PC-3 (cell line): ENCODE results near the gene PROSER3. TPM values are rescaled to one million over a fixed set of nuclear protein-coding genes. Genes with fewer than 3 reads are reported as not detected.
A peak's percentile ranks its signal among the peaks of the same experiment; 100 is the strongest.

ENCODE experiments used
- ATAC-seq: fragments of 200-7000 bp; cut with Tn5 transposase; 2 replicates; pipeline ENCODE4 v1.9.1; 2020; ENCODE audit warnings: mild to moderate bottlenecking, moderate library complexity
- Bru-seq: library from RNA; stranded (reverse); fragments of 400-500 nt; gene quantifications from one replicate; lab custom pipeline; 2021; lab: Mats Ljungman, UMichigan
- BruChase-seq, 2 experiments: library from RNA; stranded (reverse); fragments of 400-500 nt; gene quantifications; one replicate each; lab custom pipeline; 2021; lab: Mats Ljungman, UMichigan
- BruUV-seq: library from RNA; stranded (reverse); fragments of 400-500 nt; replicated peaks from 2 replicates; lab custom pipeline; 2021; lab: Mats Ljungman, UMichigan
- CTCF ChIA-PET: fragments of 300-600 bp; sonication (Branson Sonifier 250); formaldehyde crosslinking; loops from one replicate; lab custom pipeline; 2022; ENCODE audit warnings: antibody characterized with exemption; lab: Charles Lee
- POLR2A ChIA-PET: fragments of 300-600 bp; sonication (Branson Sonifier 250); formaldehyde crosslinking; loops from one replicate; lab custom pipeline; 2022; ENCODE audit warnings: antibody characterized with exemption; ENCODE audit not compliant: unreplicated experiment; lab: Charles Lee
- DNase-seq: peaks from one replicate; pipeline ENCODE4 v3.0.0-alpha.2; 2015
- H2AFZ ChIP-seq: fragments of 300-600 bp; sonication (generic); 2 replicates; pipeline ENCODE4 v1.6.0; 2016; ENCODE audit warnings: antibody characterized with exemption, low read length
- H3F3A ChIP-seq: fragments of 300-600 bp; sonication (generic); one replicate; pipeline ENCODE4 v1.6.0; 2017; ENCODE audit warnings: antibody characterized with exemption, low read length, control low read depth, mild to moderate bottlenecking; ENCODE audit not compliant: unreplicated experiment
- H3K27ac ChIP-seq: fragments of 300-600 bp; sonication (generic); 2 replicates; pipeline ENCODE4 v1.5.1; 2016; ENCODE audit warnings: mild to moderate bottlenecking, low read length
- H3K27me3 ChIP-seq: fragments of 300-600 bp; sonication (generic); 2 replicates; pipeline ENCODE4 v1.6.1; 2016; ENCODE audit warnings: low read length, mixed read lengths
- H3K36me3 ChIP-seq: fragments of 300-600 bp; sonication (generic); 2 replicates; pipeline ENCODE4 v1.6.1; 2016; ENCODE audit warnings: low read depth, mixed run types, low read length, mixed read lengths
- H3K4me1 ChIP-seq: fragments of 300-600 bp; sonication (generic); 2 replicates; pipeline ENCODE4 v1.5.1; 2016; ENCODE audit warnings: low read length; ENCODE audit not compliant: insufficient read depth
- H3K4me2 ChIP-seq: fragments of 300-600 bp; sonication (generic); 2 replicates; pipeline ENCODE4 v1.6.0; 2016; ENCODE audit warnings: low read length
- H3K4me3 ChIP-seq: fragments of 300-600 bp; sonication (generic); 2 replicates; pipeline ENCODE4 v1.5.1; 2016; ENCODE audit warnings: mild to moderate bottlenecking, low read length, mixed read lengths
- H3K79me2 ChIP-seq: fragments of 300-600 bp; sonication (generic); 2 replicates; pipeline ENCODE4 v1.6.1; 2017; ENCODE audit warnings: low read length, mixed read lengths
- H3K9ac ChIP-seq: fragments of 300-600 bp; sonication (generic); 2 replicates; pipeline ENCODE4 v1.6.0; 2016; ENCODE audit warnings: mild to moderate bottlenecking, low read length
- H3K9me2 ChIP-seq: fragments of 300-600 bp; sonication (generic); replicated peaks from 2 replicates; pipeline ENCODE4 v1.6.1; 2016; ENCODE audit warnings: mixed run types, low read length, mixed read lengths
- H3K9me3 ChIP-seq: fragments of 300-600 bp; sonication (generic); 2 replicates; pipeline ENCODE4 v1.6.1; 2016; ENCODE audit warnings: low read length, mixed read lengths
- H4K20me1 ChIP-seq: fragments of 300-600 bp; sonication (generic); 2 replicates; pipeline ENCODE4 v1.6.1; 2016; ENCODE audit warnings: low read length, mixed read lengths
- EZH2 ChIP-seq: fragments of 300-600 bp; sonication (generic); IDR thresholded peaks from one replicate; pipeline ENCODE4 v1.6.1; 2017; ENCODE audit warnings: antibody characterized with exemption, mild to moderate bottlenecking, low read length; ENCODE audit not compliant: unreplicated experiment
- EZH2phosphoT487 ChIP-seq: fragments of 300-600 bp; sonication (generic); IDR thresholded peaks from 2 replicates; pipeline ENCODE4 v1.6.1; 2018; ENCODE audit warnings: mild to moderate bottlenecking, antibody characterized with exemption, low read length, borderline replicate concordance
- intact Hi-C: fragments of 100-400 bp; cut with micrococcal nuclease; formaldehyde crosslinking; loops from 2 replicates; pipeline ENCODE4 v1.9.0; 2023
- long read RNA-seq: library from polyadenylated mRNA; unstranded; transcript quantifications from one replicate; pipeline ENCODE4 v2.0.0, GENCODE V29; 2021; ENCODE audit not compliant: unreplicated experiment
- total RNA-seq: library from RNA; depleted of rRNA; stranded (reverse); fragments of >200 nt; gene quantifications from 2 replicates; pipeline ENCODE4 v1.2.3, GENCODE V29; 2014; rRNA removed
- TF ChIP-seq, protein P1 (sequence below): fragments of 300-600 bp; sonication (generic); conservative IDR thresholded peaks from 2 replicates; pipeline ENCODE4 v1.5.1; 2017; ENCODE audit warnings: antibody characterized with exemption, low read depth, mild to moderate bottlenecking, low read length

PROSER3 gene
- 5.5 and 6.1 TPM in 2 replicates for total RNA-seq
- Bru-seq, nascent RNA = percentile 66 among the genes with signal in this experiment
- percentile 75 among the genes with signal in this experiment for BruChase-seq, experiment 1, labeled RNA remaining after a 6-hour chase
- percentile 63 among the genes with signal in this experiment for BruChase-seq, experiment 2, labeled RNA remaining after a 2-hour chase
- long read RNA-seq, partial matches to known transcripts = 1 of 7 reads
- long read RNA-seq, other reads (novel, unspliced or antisense) = 4 of 7 reads

DNA sequence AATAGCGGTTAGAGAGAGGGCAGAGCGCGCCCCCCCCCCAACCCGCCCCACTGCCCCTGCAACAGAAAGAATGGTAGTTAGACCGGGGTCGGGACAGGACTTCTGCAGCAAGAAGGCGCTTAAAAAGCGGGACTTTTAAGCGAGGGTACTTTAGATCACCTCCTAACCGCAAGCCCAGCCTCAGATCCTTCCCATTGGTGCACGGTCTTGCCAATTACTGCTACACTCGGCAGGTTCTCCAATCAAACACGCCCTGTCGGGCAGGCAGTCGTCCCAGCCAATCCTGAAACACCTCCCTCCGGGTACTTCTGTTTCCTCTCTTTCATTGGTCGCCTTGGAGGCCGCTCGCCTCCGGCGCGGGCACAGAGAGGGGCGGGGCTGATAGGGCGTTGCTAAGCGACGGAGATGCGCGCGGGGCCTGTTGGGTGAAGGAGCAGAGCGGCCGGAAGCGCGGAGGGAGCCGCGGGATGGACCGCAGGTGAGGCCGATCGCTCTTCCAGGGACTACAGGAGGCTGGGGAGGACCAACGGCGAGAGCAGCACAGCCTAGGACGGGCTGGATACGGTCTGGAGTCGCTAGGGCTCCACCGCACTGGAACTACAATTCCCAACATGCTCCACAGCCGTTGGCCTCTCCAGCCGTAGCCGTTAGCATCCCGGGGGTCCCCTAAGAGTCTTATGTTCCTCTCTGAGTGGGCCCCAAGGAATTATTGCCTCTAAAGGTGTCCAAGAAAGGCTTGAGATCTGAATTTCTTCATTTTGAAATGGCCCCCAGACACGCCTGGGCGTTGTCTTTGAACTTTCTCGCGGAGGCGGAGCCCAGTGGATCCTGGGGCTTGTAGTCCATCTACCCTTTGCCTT is at the start of gene PROSER3:
Gene PROSER3 (plus strand): TSS at position 428 of the 860 bp plus-strand sequence. CDS start 40 bp downstream, at position 468.
- Histone ChIP-seq H3K4me3 (peak within 1 kb of the TSS; percentile 77), H3K4me1 (peaks cover 7% of the 10 kb centered on the region), H3K9me3 (no peaks in the 10 kb centered on the region), H3K9me2 (no peaks in the 10 kb centered on the region), H3K79me2 (peaks cover 15% of the 10 kb centered on the region), H4K20me1 (no peaks in the 10 kb centered on the region), H2AFZ (peak within 1 kb of the TSS; percentile 80), H3F3A (peaks cover 3% of the 10 kb centered on the region), H3K4me2 (peak within 1 kb of the TSS; percentile 88), H3K27ac (peak within 1 kb of the TSS; percentile 60), H3K36me3 (no peaks in the 10 kb centered on the region), H3K9ac (peak within 1 kb of the TSS; percentile 81), H3K27me3 (no peaks in the 10 kb centered on the region)
- ChIA-PET CTCF (interaction anchor here (0.6 to 0.7 kb wide), 2 partner anchors 62 to 63 kb away, joined by 3 to 4 read pairs; no protein-coding TSS in a partner anchor), POLR2A (no interaction called here)
- ATAC-seq (peak; percentile 95), DNase-seq (peak; percentile 97)
- TF ChIP-seq, protein P1, sequence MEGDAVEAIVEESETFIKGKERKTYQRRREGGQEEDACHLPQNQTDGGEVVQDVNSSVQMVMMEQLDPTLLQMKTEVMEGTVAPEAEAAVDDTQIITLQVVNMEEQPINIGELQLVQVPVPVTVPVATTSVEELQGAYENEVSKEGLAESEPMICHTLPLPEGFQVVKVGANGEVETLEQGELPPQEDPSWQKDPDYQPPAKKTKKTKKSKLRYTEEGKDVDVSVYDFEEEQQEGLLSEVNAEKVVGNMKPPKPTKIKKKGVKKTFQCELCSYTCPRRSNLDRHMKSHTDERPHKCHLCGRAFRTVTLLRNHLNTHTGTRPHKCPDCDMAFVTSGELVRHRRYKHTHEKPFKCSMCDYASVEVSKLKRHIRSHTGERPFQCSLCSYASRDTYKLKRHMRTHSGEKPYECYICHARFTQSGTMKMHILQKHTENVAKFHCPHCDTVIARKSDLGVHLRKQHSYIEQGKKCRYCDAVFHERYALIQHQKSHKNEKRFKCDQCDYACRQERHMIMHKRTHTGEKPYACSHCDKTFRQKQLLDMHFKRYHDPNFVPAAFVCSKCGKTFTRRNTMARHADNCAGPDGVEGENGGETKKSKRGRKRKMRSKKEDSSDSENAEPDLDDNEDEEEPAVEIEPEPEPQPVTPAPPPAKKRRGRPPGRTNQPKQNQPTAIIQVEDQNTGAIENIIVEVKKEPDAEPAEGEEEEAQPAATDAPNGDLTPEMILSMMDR = no peak
- TF ChIP-seq EZH2 = no peak
- TF ChIP-seq EZH2phosphoT487 = no peak
- BruUV-seq = TSS peak; percentile 80
- intact Hi-C loops = no loop called here

DNA sequence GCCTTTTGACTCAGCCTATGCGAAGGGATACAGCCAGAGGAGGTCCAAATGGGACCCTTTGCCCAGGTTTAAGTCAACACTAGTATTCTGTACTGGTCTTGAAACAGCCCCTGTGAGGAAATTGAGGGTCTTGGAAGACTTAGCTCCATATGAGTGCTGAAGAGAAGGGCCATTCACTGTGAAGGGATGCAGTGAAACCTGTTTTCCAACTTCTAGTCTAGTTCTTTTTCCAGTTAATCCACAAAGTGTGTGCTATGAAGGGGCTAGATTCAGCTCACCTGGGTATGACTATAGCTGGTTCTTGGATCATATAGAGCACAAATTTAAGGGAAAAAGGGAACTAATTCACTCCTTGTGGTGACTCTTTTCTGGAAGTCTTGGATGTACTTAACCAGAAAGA is 49.6 kb upstream of the PROSER3 start:
- BruUV-seq = no TSS peak
- Histone ChIP-seq H3K9ac (no peak overlapping the region), H3K9me3 (no peaks in the 10 kb centered on the region), H3K9me2 (no peaks in the 10 kb centered on the region), H3K4me1 (no peaks in the 10 kb centered on the region), H4K20me1 (no peaks in the 10 kb centered on the region), H3K27ac (no peak overlapping the region), H3K36me3 (no peaks in the 10 kb centered on the region), H3K4me3 (no peak overlapping the region), H2AFZ (no peak overlapping the region), H3K79me2 (no peaks in the 10 kb centered on the region), H3F3A (no peaks in the 10 kb centered on the region), H3K4me2 (no peak overlapping the region), H3K27me3 (no peaks in the 10 kb centered on the region)
- ChIA-PET CTCF (no interaction called here), POLR2A (interaction anchor here (0.7 kb wide), 1 partner anchor 160 kb away, joined by 16 read pairs; no protein-coding TSS in a partner anchor)
- TF ChIP-seq EZH2phosphoT487 (no peak), EZH2 (no peak)
- TF ChIP-seq, protein P1 = no peak
- ATAC-seq (no peak), DNase-seq (peak; percentile 42)
- intact Hi-C loops = no loop called here
